ENCODE results near the gene OR56A4. TPM values are rescaled to one million over a fixed set of nuclear protein-coding genes. Genes with fewer than 3 reads are reported as not detected.
A peak's percentile ranks its signal among the peaks of the same experiment; 100 is the strongest.

The OR56A4 gene
- polyA plus RNA-seq, 2 of the 4 experiments (the other 2 are of a cell fraction), result not detected

- H3K27ac ChIP-seq, result no peak overlapping the region
- DNase-seq (ENCODE audit: low read depth in 1 of 2, low spot score in 1 of 2) (no peak), FAIRE-seq (no peak), ATAC-seq (peak in 1 of 2 experiments; percentile 8; a peak in 1 of 6 replicates)
- no peak overlapping the region for H3K4me2 ChIP-seq
- ChIA-PET POLR2A (no interaction called here), CTCF (interaction anchor here (0.9 to 2.4 kb wide), 3 partner anchors 11 to 350 kb away, joined by 3 to 7 read pairs (median 5); no protein-coding TSS in a partner anchor)
- TF ChIP-seq MAFK (IDR thresholded peaks at IDR 0.05; ENCODE audit: partially characterized antibody) (no peak), MYC (IDR thresholded peaks at IDR 0.05; ENCODE audit: borderline replicate concordance, low read length) (no peak)
- H3K9me3 ChIP-seq, result no peaks in the 10 kb centered on the region
- H3K4me1 ChIP-seq, result no peaks in the 10 kb centered on the region
- WGBS (ENCODE audit: missing lambda C conversion rate), result 4% methylated on average over 4 of the region's 4 CpGs
- no peak overlapping the region for H3K4me3 ChIP-seq
Measured at GRCh38 chr11:6012035-6012668, 5.4 kb upstream of the OR56A4 start.

DNA sequence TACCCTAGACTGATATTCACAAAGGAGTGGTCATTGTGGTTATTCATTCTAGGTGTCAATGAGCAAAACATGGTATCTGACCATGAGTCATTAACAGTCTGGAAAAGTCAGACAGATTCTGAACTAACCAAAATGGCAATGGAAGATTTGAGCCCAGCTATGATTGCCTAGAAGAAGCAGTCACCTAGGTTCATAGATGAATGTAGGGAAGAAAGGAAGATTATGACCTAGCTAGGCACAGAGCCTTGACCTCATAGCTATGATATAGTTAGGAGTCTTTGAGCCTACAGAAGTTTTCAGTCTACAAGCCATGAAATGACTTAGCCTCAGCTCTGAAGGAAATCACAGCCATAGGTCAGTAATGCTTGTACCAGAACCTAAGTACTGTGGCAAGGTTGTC is 351 bp downstream of the OR56A4 start:
- ATAC-seq (no peak), FAIRE-seq (no peak), DNase-seq (ENCODE audit: low read depth in 1 of 2, low spot score in 1 of 2) (no peak)
- Histone ChIP-seq H3K27ac (no peak overlapping the region), H3K4me1 (no peaks in the 10 kb centered on the region), H3K4me3 (no peak overlapping the region), H3K4me2 (no peak overlapping the region), H3K9me3 (no peaks in the 10 kb centered on the region)
- no peak for TF ChIP-seq KDM1A (IDR thresholded peaks at IDR 0.05; ENCODE audit: low read depth)
- TF ChIP-seq, protein P1, sequence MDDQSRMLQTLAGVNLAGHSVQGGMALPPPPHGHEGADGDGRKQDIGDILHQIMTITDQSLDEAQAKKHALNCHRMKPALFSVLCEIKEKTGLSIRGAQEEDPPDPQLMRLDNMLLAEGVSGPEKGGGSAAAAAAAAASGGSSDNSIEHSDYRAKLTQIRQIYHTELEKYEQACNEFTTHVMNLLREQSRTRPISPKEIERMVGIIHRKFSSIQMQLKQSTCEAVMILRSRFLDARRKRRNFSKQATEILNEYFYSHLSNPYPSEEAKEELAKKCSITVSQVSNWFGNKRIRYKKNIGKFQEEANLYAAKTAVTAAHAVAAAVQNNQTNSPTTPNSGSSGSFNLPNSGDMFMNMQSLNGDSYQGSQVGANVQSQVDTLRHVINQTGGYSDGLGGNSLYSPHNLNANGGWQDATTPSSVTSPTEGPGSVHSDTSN (IDR thresholded peaks at IDR 0.05), result no peak
- TF ChIP-seq, protein P2, sequence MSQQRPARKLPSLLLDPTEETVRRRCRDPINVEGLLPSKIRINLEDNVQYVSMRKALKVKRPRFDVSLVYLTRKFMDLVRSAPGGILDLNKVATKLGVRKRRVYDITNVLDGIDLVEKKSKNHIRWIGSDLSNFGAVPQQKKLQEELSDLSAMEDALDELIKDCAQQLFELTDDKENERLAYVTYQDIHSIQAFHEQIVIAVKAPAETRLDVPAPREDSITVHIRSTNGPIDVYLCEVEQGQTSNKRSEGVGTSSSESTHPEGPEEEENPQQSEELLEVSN (IDR thresholded peaks at IDR 0.05; ENCODE audit: borderline replicate concordance, low read depth), result no peak
- TF ChIP-seq NPAS2 (CRISPR knock-in tag; IDR thresholded peaks at IDR 0.05; ENCODE audit: borderline replicate concordance), result no peak
- TF ChIP-seq HOXA7 (CRISPR knock-in tag; IDR thresholded peaks at IDR 0.05), result no peak
- no peak for TF ChIP-seq MAFK (IDR thresholded peaks at IDR 0.05; ENCODE audit: partially characterized antibody)
- TF ChIP-seq REST (IDR thresholded peaks at IDR 0.05), result no peak
- no peak for TF ChIP-seq MYC (IDR thresholded peaks at IDR 0.05; ENCODE audit: borderline replicate concordance, low read length)
- TF ChIP-seq HEYL (CRISPR knock-in tag; IDR thresholded peaks at IDR 0.05), result no peak
- no peak for TF ChIP-seq JUN (IDR thresholded peaks at IDR 0.05)
- no peak for TF ChIP-seq FOXS1 (CRISPR knock-in tag; IDR thresholded peaks at IDR 0.05)
- TF ChIP-seq TFCP2L1 (CRISPR knock-in tag; IDR thresholded peaks at IDR 0.05), result no peak
- TF ChIP-seq HOXB13 (CRISPR knock-in tag; IDR thresholded peaks at IDR 0.05; ENCODE audit: low read depth), result no peak
- no peak for TF ChIP-seq ZSCAN20 (CRISPR knock-in tag; IDR thresholded peaks at IDR 0.05)
- no peak for TF ChIP-seq JUNB (IDR thresholded peaks at IDR 0.05)
- TF ChIP-seq, protein P3, sequence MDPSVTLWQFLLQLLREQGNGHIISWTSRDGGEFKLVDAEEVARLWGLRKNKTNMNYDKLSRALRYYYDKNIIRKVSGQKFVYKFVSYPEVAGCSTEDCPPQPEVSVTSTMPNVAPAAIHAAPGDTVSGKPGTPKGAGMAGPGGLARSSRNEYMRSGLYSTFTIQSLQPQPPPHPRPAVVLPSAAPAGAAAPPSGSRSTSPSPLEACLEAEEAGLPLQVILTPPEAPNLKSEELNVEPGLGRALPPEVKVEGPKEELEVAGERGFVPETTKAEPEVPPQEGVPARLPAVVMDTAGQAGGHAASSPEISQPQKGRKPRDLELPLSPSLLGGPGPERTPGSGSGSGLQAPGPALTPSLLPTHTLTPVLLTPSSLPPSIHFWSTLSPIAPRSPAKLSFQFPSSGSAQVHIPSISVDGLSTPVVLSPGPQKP (IDR thresholded peaks at IDR 0.05; ENCODE audit: low read depth, low read length), result no peak
- POLR2A ChIA-PET, result no interaction called here
- CTCF ChIA-PET, result interaction anchor here (1.4 kb wide), 1 partner anchor 346 kb away, joined by 3 read pairs; no protein-coding TSS in a partner anchor

All from A549 (cell line).